Thyroid gland (tissue), 4 donors: ENCODE data around the gene CTSV.
"Not testable (repeated sequence)": the region's sequence is repeated elsewhere in the genome, so short reads cannot be mapped to it uniquely, and the experiment has no call there.

Source experiments
- POLR2A ChIP-seq, 2 donors: fragments of 450-650 bp; IDR thresholded peaks; one replicate each; pipeline ENCODE4 v1.6.1; 2017; ENCODE audit warnings: antibody characterized with exemption in 2 of 2, mild to moderate bottlenecking in 2 of 2, moderate library complexity in 1 of 2
- TF ChIP-seq, protein P1 (sequence below), 6 experiments: fragments of 200-600 bp in 3 of 6; fragments of 450-650 bp in 3 of 6; sonication (generic) in 3 of 6; IDR thresholded peaks; one replicate each; pipeline ENCODE4 v1.5.1; 2016 to 2019; ENCODE audit warnings: antibody characterized with exemption in 6 of 6, mild to moderate bottlenecking in 2 of 6, inconsistent platforms in 1 of 6, moderate library complexity in 1 of 6

DNA sequence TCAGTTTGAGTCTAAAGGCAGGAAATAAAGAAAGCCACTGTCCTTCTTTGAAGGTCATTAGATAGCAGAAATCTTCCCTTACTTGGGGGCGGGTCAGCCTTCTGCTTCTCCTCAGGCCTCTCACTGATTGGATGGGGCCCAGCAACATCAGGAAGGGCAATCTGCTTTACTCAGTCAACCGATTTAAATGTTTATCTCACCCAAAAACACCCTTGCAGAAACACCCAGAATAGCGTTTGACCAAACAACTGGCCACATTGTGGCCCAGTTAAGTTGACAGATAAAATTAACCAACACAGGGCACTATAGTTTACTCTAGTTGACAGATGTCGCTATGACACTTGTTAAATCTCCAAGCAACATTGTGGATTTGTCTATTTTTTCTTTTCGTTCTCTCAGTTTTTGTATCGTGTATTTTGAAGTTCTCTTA lies 45.6 kb upstream of the CTSV start:
- TF ChIP-seq, protein P1, sequence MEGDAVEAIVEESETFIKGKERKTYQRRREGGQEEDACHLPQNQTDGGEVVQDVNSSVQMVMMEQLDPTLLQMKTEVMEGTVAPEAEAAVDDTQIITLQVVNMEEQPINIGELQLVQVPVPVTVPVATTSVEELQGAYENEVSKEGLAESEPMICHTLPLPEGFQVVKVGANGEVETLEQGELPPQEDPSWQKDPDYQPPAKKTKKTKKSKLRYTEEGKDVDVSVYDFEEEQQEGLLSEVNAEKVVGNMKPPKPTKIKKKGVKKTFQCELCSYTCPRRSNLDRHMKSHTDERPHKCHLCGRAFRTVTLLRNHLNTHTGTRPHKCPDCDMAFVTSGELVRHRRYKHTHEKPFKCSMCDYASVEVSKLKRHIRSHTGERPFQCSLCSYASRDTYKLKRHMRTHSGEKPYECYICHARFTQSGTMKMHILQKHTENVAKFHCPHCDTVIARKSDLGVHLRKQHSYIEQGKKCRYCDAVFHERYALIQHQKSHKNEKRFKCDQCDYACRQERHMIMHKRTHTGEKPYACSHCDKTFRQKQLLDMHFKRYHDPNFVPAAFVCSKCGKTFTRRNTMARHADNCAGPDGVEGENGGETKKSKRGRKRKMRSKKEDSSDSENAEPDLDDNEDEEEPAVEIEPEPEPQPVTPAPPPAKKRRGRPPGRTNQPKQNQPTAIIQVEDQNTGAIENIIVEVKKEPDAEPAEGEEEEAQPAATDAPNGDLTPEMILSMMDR (IDR thresholded peaks at IDR 0.05): not testable (repeated sequence)
- not testable (repeated sequence) for TF ChIP-seq POLR2A (IDR thresholded peaks at IDR 0.05)
